Immature natural killer cell (primary cell): Measurements from ENCODE around the gene RTN1. TPM values are rescaled to one million over a fixed set of nuclear protein-coding genes. Genes with fewer than 3 reads are reported as not detected.

Experiments
- DNase-seq, 3 donors: peaks; one replicate each; pipeline ENCODE4 v3.0.0; 2022; ENCODE audit warnings: mixed read lengths in 1 of 3
- H3K27ac Mint-ChIP-seq, 6 donors: one replicate each; pipeline ENCODE4 v1.8.0; 2020; ENCODE audit warnings: mixed read lengths in 6 of 6, mild to moderate bottlenecking in 5 of 6, inconsistent platforms in 4 of 6, moderate library complexity in 3 of 6
- H3K27me3 Mint-ChIP-seq, 3 donors: one replicate each; pipeline ENCODE4 v1.8.0; 2020 to 2021; ENCODE audit warnings: low read depth in 3 of 3, mild to moderate bottlenecking in 3 of 3, mixed read lengths in 3 of 3, moderate library complexity in 3 of 3, inconsistent platforms in 1 of 3
- H3K36me3 Mint-ChIP-seq, 3 donors: one replicate each; pipeline ENCODE4 v1.8.0; 2020; ENCODE audit warnings: mixed read lengths in 3 of 3, inconsistent platforms in 2 of 3, mild to moderate bottlenecking in 2 of 3
- H3K4me1 Mint-ChIP-seq, 2 donors: one replicate each; pipeline ENCODE4 v1.8.0; 2020; ENCODE audit warnings: inconsistent platforms in 2 of 2, mild to moderate bottlenecking in 2 of 2, mixed read lengths in 2 of 2, moderate library complexity in 1 of 2
- H3K4me3 Mint-ChIP-seq, 5 donors: one replicate each; pipeline ENCODE4 v1.8.0; 2020; ENCODE audit warnings: mild to moderate bottlenecking in 5 of 5, mixed read lengths in 5 of 5, inconsistent platforms in 3 of 5, moderate library complexity in 3 of 5
- H3K9me3 Mint-ChIP-seq, 6 donors: one replicate each; pipeline ENCODE4 v1.8.0; 2020; ENCODE audit warnings: mild to moderate bottlenecking in 6 of 6, mixed read lengths in 6 of 6, inconsistent platforms in 4 of 6, moderate library complexity in 3 of 6
- polyA plus RNA-seq, 3 donors: library from polyadenylated mRNA; unstranded; fragments of 300-500 nt; fragmentation: Illumina TruSeq; gene quantifications; one replicate each; pipeline ENCODE4 v1.2.3, GENCODE V29; 2021

The RTN1 gene
- polyA plus RNA-seq, 3 donors from 2014 or later = 0.56 to 5.1 (median 0.90) TPM

- no peak overlapping the region for H3K4me3 Mint-ChIP-seq
- peaks cover 0 to 3% (median 0%) of the 10 kb centered on the region in 6 donors for H3K9me3 Mint-ChIP-seq
- no peaks in the 10 kb centered on the region for H3K36me3 Mint-ChIP-seq
- H3K27me3 Mint-ChIP-seq = peaks cover 0 to 3% (median 1%) of the 10 kb centered on the region in 3 donors
- H3K27ac Mint-ChIP-seq = no peak overlapping the region
- DNase-seq = no peak
- no peaks in the 10 kb centered on the region for H3K4me1 Mint-ChIP-seq
Observed at GRCh38 chr14:59754256-59754655, 116.3 kb downstream of the RTN1 start.

GRCh38 chr14:59753512-59753911 lies 117.1 kb downstream of the RTN1 start:
- peaks cover 0 to 3% (median 1%) of the 10 kb centered on the region in 3 donors for H3K27me3 Mint-ChIP-seq
- H3K36me3 Mint-ChIP-seq = no peaks in the 10 kb centered on the region
- H3K27ac Mint-ChIP-seq = no peak overlapping the region
- H3K4me3 Mint-ChIP-seq = no peak overlapping the region
- no peak for DNase-seq
- no peaks in the 10 kb centered on the region for H3K4me1 Mint-ChIP-seq
- peaks cover 0 to 3% (median 0%) of the 10 kb centered on the region in 6 donors for H3K9me3 Mint-ChIP-seq

- Mint-ChIP-seq H3K27ac (no peak overlapping the region), H3K27me3 (no peaks in the 10 kb centered on the region), H3K9me3 (peaks cover 0 to 1% (median 0%) of the 10 kb centered on the region in 6 donors), H3K4me3 (no peak overlapping the region), H3K4me1 (no peaks in the 10 kb centered on the region), H3K36me3 (no peaks in the 10 kb centered on the region)
- no peak for DNase-seq
Observed at GRCh38 chr14:59751578-59751977, 119.0 kb downstream of the RTN1 start.

- no peak overlapping the region for H3K27ac Mint-ChIP-seq
- peaks cover 0 to 2% (median 0%) of the 10 kb centered on the region in 3 donors for H3K27me3 Mint-ChIP-seq
- no peak overlapping the region for H3K4me3 Mint-ChIP-seq
- no peaks in the 10 kb centered on the region for H3K4me1 Mint-ChIP-seq
- DNase-seq = no peak
- H3K9me3 Mint-ChIP-seq = peaks cover 3 to 13% (median 9%) of the 10 kb centered on the region in 6 donors
- peaks cover 0 to 5% (median 0%) of the 10 kb centered on the region in 3 donors for H3K36me3 Mint-ChIP-seq
Observed at GRCh38 chr14:59739794-59740193, 130.8 kb downstream of the RTN1 start.

- no peak for DNase-seq
- H3K36me3 Mint-ChIP-seq = no peaks in the 10 kb centered on the region
- no peaks in the 10 kb centered on the region for H3K4me1 Mint-ChIP-seq
- peaks cover 0 to 3% (median 2%) of the 10 kb centered on the region in 3 donors for H3K27me3 Mint-ChIP-seq
- no peak overlapping the region for H3K4me3 Mint-ChIP-seq
- H3K27ac Mint-ChIP-seq = no peak overlapping the region
- H3K9me3 Mint-ChIP-seq = peaks cover 0 to 4% (median 2%) of the 10 kb centered on the region in 6 donors
Observed at GRCh38 chr14:59728304-59728703, 142.3 kb downstream of the RTN1 start.

- Mint-ChIP-seq H3K27ac (no peak overlapping the region), H3K9me3 (peaks cover 0 to 4% (median 2%) of the 10 kb centered on the region in 6 donors), H3K27me3 (peaks cover 0 to 3% (median 2%) of the 10 kb centered on the region in 3 donors), H3K4me3 (no peak overlapping the region), H3K36me3 (no peaks in the 10 kb centered on the region), H3K4me1 (no peaks in the 10 kb centered on the region)
- DNase-seq = no peak
Observed at GRCh38 chr14:59727073-59727661, 143.4 kb downstream of the RTN1 start.

- H3K27me3 Mint-ChIP-seq = peaks cover 3 to 4% (median 4%) of the 10 kb centered on the region in 3 donors
- no peaks in the 10 kb centered on the region for H3K36me3 Mint-ChIP-seq
- H3K27ac Mint-ChIP-seq = no peak overlapping the region
- DNase-seq = no peak
- no peaks in the 10 kb centered on the region for H3K4me1 Mint-ChIP-seq
- H3K9me3 Mint-ChIP-seq = no peaks in the 10 kb centered on the region
- no peak overlapping the region for H3K4me3 Mint-ChIP-seq
Observed at GRCh38 chr14:59711080-59711479, 159.5 kb downstream of the RTN1 start.

GRCh38 chr14:59707778-59708561 lies 162.6 kb downstream of the RTN1 start:
- peaks cover 3 to 4% (median 3%) of the 10 kb centered on the region in 3 donors for H3K27me3 Mint-ChIP-seq
- no peak for DNase-seq
- H3K4me3 Mint-ChIP-seq = no peak overlapping the region
- H3K36me3 Mint-ChIP-seq = no peaks in the 10 kb centered on the region
- H3K27ac Mint-ChIP-seq = no peak overlapping the region
- no peaks in the 10 kb centered on the region for H3K4me1 Mint-ChIP-seq
- peaks cover 0 to under 1% (median 0%) of the 10 kb centered on the region in 6 donors for H3K9me3 Mint-ChIP-seq

GRCh38 chr14:59705866-59706265 lies 164.7 kb downstream of the RTN1 start:
- H3K4me3 Mint-ChIP-seq = no peak overlapping the region
- no peaks in the 10 kb centered on the region for H3K4me1 Mint-ChIP-seq
- H3K9me3 Mint-ChIP-seq = peaks cover 0 to 6% (median under 1%) of the 10 kb centered on the region in 6 donors
- peaks cover 2 to 4% (median 3%) of the 10 kb centered on the region in 3 donors for H3K27me3 Mint-ChIP-seq
- peaks cover 0 to 5% (median 0%) of the 10 kb centered on the region in 3 donors for H3K36me3 Mint-ChIP-seq
- DNase-seq = no peak
- no peak overlapping the region for H3K27ac Mint-ChIP-seq

GRCh38 chr14:59705245-59705644 lies 165.3 kb downstream of the RTN1 start:
- Mint-ChIP-seq H3K4me3 (no peak overlapping the region), H3K9me3 (peaks cover 0 to 6% (median under 1%) of the 10 kb centered on the region in 6 donors)

GRCh38 chr14:59704054-59704645 lies 166.4 kb downstream of the RTN1 start:
- Mint-ChIP-seq H3K4me1 (no peaks in the 10 kb centered on the region), H3K27me3 (no peaks in the 10 kb centered on the region), H3K27ac (no peak overlapping the region), H3K9me3 (peaks cover 0 to 6% (median 3%) of the 10 kb centered on the region in 6 donors), H3K4me3 (no peak overlapping the region), H3K36me3 (peaks cover 0 to 5% (median 0%) of the 10 kb centered on the region in 3 donors)
- DNase-seq = no peak

More at GRCh38 chr14:59705245-59705644, 165.3 kb downstream of the RTN1 start:
- Mint-ChIP-seq H3K27ac (no peak overlapping the region), H3K27me3 (peaks cover under 1 to 3% (median 2%) of the 10 kb centered on the region in 3 donors), H3K4me1 (no peaks in the 10 kb centered on the region), H3K36me3 (peaks cover 0 to 5% (median 0%) of the 10 kb centered on the region in 3 donors)
- no peak for DNase-seq

GRCh38 chr14:59699442-59699841 lies 171.1 kb downstream of the RTN1 start:
- Mint-ChIP-seq H3K27me3 (no peaks in the 10 kb centered on the region), H3K4me3 (no peak overlapping the region), H3K4me1 (no peaks in the 10 kb centered on the region), H3K36me3 (peaks cover 0 to 5% (median 0%) of the 10 kb centered on the region in 3 donors), H3K27ac (no peak overlapping the region), H3K9me3 (peaks cover 0 to 9% (median 3%) of the 10 kb centered on the region in 6 donors)
- no peak for DNase-seq

- Mint-ChIP-seq H3K27ac (no peak overlapping the region), H3K9me3 (peaks cover 0 to 9% (median 3%) of the 10 kb centered on the region in 6 donors), H3K36me3 (peaks cover 0 to 5% (median 0%) of the 10 kb centered on the region in 3 donors), H3K4me3 (no peak overlapping the region), H3K27me3 (no peaks in the 10 kb centered on the region), H3K4me1 (no peaks in the 10 kb centered on the region)
- DNase-seq = no peak
Observed at GRCh38 chr14:59698793-59699192, 171.8 kb downstream of the RTN1 start.

GRCh38 chr14:59695198-59695597 lies 175.4 kb downstream of the RTN1 start:
- no peak for DNase-seq
- H3K27ac Mint-ChIP-seq = no peak overlapping the region
- H3K27me3 Mint-ChIP-seq = peaks cover 0 to 6% (median 4%) of the 10 kb centered on the region in 3 donors
- no peak overlapping the region for H3K4me3 Mint-ChIP-seq
- no peaks in the 10 kb centered on the region for H3K36me3 Mint-ChIP-seq
- H3K4me1 Mint-ChIP-seq = no peaks in the 10 kb centered on the region
- H3K9me3 Mint-ChIP-seq = peaks cover 0 to 4% (median 0%) of the 10 kb centered on the region in 6 donors
